NCI-H460 (cell line): ENCODE measurements around the gene CABCOCO1. TPM values are rescaled to one million over a fixed set of nuclear protein-coding genes. Genes with fewer than 3 reads are reported as not detected.
"Not testable (repeated sequence)": the region's sequence is repeated elsewhere in the genome, so short reads cannot be mapped to it uniquely, and the experiment has no call there.

ENCODE experiments used
- DNase-seq: peaks from one replicate; pipeline ENCODE4 v3.0.0-alpha.2; 2016; ENCODE audit warnings: low read depth; ENCODE audit errors: extremely low read depth
- total RNA-seq: library from RNA; depleted of rRNA; stranded (reverse); fragments of >200 nt; shearing (Covaris generic); gene quantifications from 2 replicates; pipeline ENCODE4 v1.2.3, GENCODE V29; 2014

CABCOCO1 gene
- total RNA-seq, 1 experiment from 2014 or later, result 0.22 TPM

- DNase-seq, result no peak
These were observed 42.4 kb downstream of the CABCOCO1 start for GRCh38 chr10:61705022-61705613.

- DNase-seq, result no peak
These were observed 46.1 kb downstream of the CABCOCO1 start for GRCh38 chr10:61708846-61709245.

GRCh38 chr10:61712105-61712504, 49.4 kb downstream of the CABCOCO1 start:
- not testable (repeated sequence) for DNase-seq

GRCh38 chr10:61719475-61719874, 56.7 kb downstream of the CABCOCO1 start:
- not testable (repeated sequence) for DNase-seq

- no peak for DNase-seq
These were observed 57.2 kb downstream of the CABCOCO1 start for GRCh38 chr10:61719906-61720305.

GRCh38 chr10:61721431-61721830, 58.7 kb downstream of the CABCOCO1 start:
- DNase-seq, result no peak

- DNase-seq, result not testable (repeated sequence)
These were observed 62.5 kb downstream of the CABCOCO1 start for GRCh38 chr10:61725221-61725620.

GRCh38 chr10:61729596-61729995, 66.9 kb downstream of the CABCOCO1 start:
- no peak for DNase-seq

- DNase-seq, result no peak
These were observed 67.9 kb downstream of the CABCOCO1 start for GRCh38 chr10:61730671-61731070.

GRCh38 chr10:61731638-61732037, 68.9 kb downstream of the CABCOCO1 start:
- DNase-seq, result no peak

- no peak for DNase-seq
These were observed 70.0 kb downstream of the CABCOCO1 start for GRCh38 chr10:61732629-61733278.

GRCh38 chr10:61733358-61733940, 70.7 kb downstream of the CABCOCO1 start:
- peak; percentile 54 for DNase-seq

GRCh38 chr10:61735882-61736281, 73.2 kb downstream of the CABCOCO1 start:
- no peak for DNase-seq

- not testable (repeated sequence) for DNase-seq
These were observed 74.7 kb downstream of the CABCOCO1 start for GRCh38 chr10:61737455-61737854.

GRCh38 chr10:61742812-61743211, 80.1 kb downstream of the CABCOCO1 start:
- no peak for DNase-seq

GRCh38 chr10:61744469-61744868, 81.7 kb downstream of the CABCOCO1 start:
- DNase-seq, result no peak

GRCh38 chr10:61746377-61746776, 83.6 kb downstream of the CABCOCO1 start:
- DNase-seq, result no peak

GRCh38 chr10:61747307-61747706, 84.6 kb downstream of the CABCOCO1 start:
- DNase-seq, result no peak

GRCh38 chr10:61749291-61749690, 86.6 kb downstream of the CABCOCO1 start:
- DNase-seq, result no peak

- DNase-seq, result peak; percentile 38
These were observed 88.3 kb downstream of the CABCOCO1 start for GRCh38 chr10:61750943-61751471.

- no peak for DNase-seq
These were observed 88.9 kb downstream of the CABCOCO1 start for GRCh38 chr10:61751599-61751998.
